Measurements from ENCODE around the gene OPA3. TPM values are rescaled to one million over a fixed set of nuclear protein-coding genes. Genes with fewer than 3 reads are reported as not detected.

Gene OPA3
- polyA plus RNA-seq, 3 donors, result 4.4 to 6.9 (median 5.6) TPM

GRCh38 chr19:45492137-45492626 lies 92.4 kb downstream of the OPA3 start:
- H3K9me3 Mint-ChIP-seq, result peaks cover 0 to 4% (median 2%) of the 10 kb centered on the region in 7 donors
- Histone ChIP-seq H3K9me3 (replicated peaks in 1 of 2; ENCODE audit: control insufficient read depth in 1 of 2, insufficient read depth in 1 of 2, low read length in 2 of 2) (peaks cover 0 to 8% of the 10 kb centered on the region in 2 donors), H3K27me3 (ENCODE audit: control insufficient read depth in 2 of 2, insufficient read depth in 2 of 2, low read length in 2 of 2) (peaks cover 12 to 23% of the 10 kb centered on the region in 2 donors), H3K4me3 (replicated peaks in 1 of 3; ENCODE audit: low read depth in 2 of 3, low read length in 3 of 3) (no peak overlapping the region), H3K4me2 (replicated peaks; ENCODE audit: extremely low read depth, low read length, poor library complexity, severe bottlenecking) (no peak overlapping the region), H3K4me1 (ENCODE audit: control insufficient read depth in 1 of 2, insufficient read depth in 2 of 2, low read length in 2 of 2) (peaks cover 22 to 29% of the 10 kb centered on the region in 2 donors), H4K20me1 (ENCODE audit: insufficient read depth, low read length) (peaks cover 10% of the 10 kb centered on the region), H2AFZ (ENCODE audit: insufficient read depth, low read depth, low read length, poor library complexity, severe bottlenecking) (no peak overlapping the region), H3K36me3 (replicated peaks in 1 of 2; ENCODE audit: control insufficient read depth in 1 of 2, insufficient read depth in 2 of 2, low read length in 2 of 2) (no peaks in the 10 kb centered on the region), H3K9ac (ENCODE audit: insufficient read depth, low read length, poor library complexity, severe bottlenecking) (no peak overlapping the region), H3K79me2 (ENCODE audit: insufficient read depth, low read length) (no peaks in the 10 kb centered on the region), H3K27ac (ENCODE audit: low read depth in 1 of 2, low read length in 2 of 2) (no peak overlapping the region)
- intact Hi-C loops (cut with micrococcal nuclease), result loop anchor here (5.0 to 10.0 kb wide), 3 partner anchors 35 to 193 kb away; no protein-coding TSS in a partner anchor
- peaks cover 25 to 44% (median 34%) of the 10 kb centered on the region in 3 donors for H3K27me3 Mint-ChIP-seq (ENCODE audit: low read depth in 3 of 3)
- WGBS (ENCODE audit: insufficient coverage), result 71% methylated on average over 1 of the region's 5 CpGs
- peak overlapping the region in 1 of 2 donors; percentile 67 for H3K4me3 Mint-ChIP-seq
- H3K4me1 Mint-ChIP-seq, result peaks cover 28% of the 10 kb centered on the region
- no peak for TF ChIP-seq CTCF (IDR thresholded peaks at IDR 0.05)
- DNase-seq, result no peak
- peak overlapping the region in 1 of 7 donors; percentile 64 for H3K27ac Mint-ChIP-seq
- H3K36me3 Mint-ChIP-seq, result peaks cover 4 to 8% of the 10 kb centered on the region in 2 donors

- intact Hi-C loops (cut with micrococcal nuclease), result no loop called here
- peaks cover 18 to 29% of the 10 kb centered on the region in 2 donors for H3K4me1 ChIP-seq (ENCODE audit: control insufficient read depth in 1 of 2, insufficient read depth in 2 of 2, low read length in 2 of 2)
- no peak for DNase-seq
- peaks cover 0 to 2% of the 10 kb centered on the region in 2 donors for H3K36me3 Mint-ChIP-seq
- no peak overlapping the region for H3K9ac ChIP-seq (ENCODE audit: insufficient read depth, low read length, poor library complexity, severe bottlenecking)
- no peak overlapping the region for H3K27ac Mint-ChIP-seq
- no peaks in the 10 kb centered on the region for H3K36me3 ChIP-seq (replicated peaks in 1 of 2; ENCODE audit: control insufficient read depth in 1 of 2, insufficient read depth in 2 of 2, low read length in 2 of 2)
- peaks cover 0 to 4% of the 10 kb centered on the region in 2 donors for H3K27me3 ChIP-seq (ENCODE audit: control insufficient read depth in 2 of 2, insufficient read depth in 2 of 2, low read length in 2 of 2)
- no peaks in the 10 kb centered on the region for H3K9me3 ChIP-seq (replicated peaks in 1 of 2; ENCODE audit: control insufficient read depth in 1 of 2, insufficient read depth in 1 of 2, low read length in 2 of 2)
- peaks cover 10 to 19% (median 18%) of the 10 kb centered on the region in 3 donors for H3K27me3 Mint-ChIP-seq (ENCODE audit: low read depth in 3 of 3)
- peaks cover 31% of the 10 kb centered on the region for H3K4me1 Mint-ChIP-seq
- WGBS (ENCODE audit: insufficient coverage), result 98% methylated on average over 13 of the region's 20 CpGs
- TF ChIP-seq CTCF (IDR thresholded peaks at IDR 0.05), result no peak
- no peak overlapping the region for H3K4me2 ChIP-seq (replicated peaks; ENCODE audit: extremely low read depth, low read length, poor library complexity, severe bottlenecking)
- no peak overlapping the region for H3K27ac ChIP-seq (ENCODE audit: low read depth in 1 of 2, low read length in 2 of 2)
- H2AFZ ChIP-seq (ENCODE audit: insufficient read depth, low read depth, low read length, poor library complexity, severe bottlenecking), result no peak overlapping the region
- no peaks in the 10 kb centered on the region for H3K79me2 ChIP-seq (ENCODE audit: insufficient read depth, low read length)
- H3K4me3 ChIP-seq (replicated peaks in 1 of 3; ENCODE audit: low read depth in 2 of 3, low read length in 3 of 3), result no peak overlapping the region
- no peaks in the 10 kb centered on the region for H4K20me1 ChIP-seq (ENCODE audit: insufficient read depth, low read length)
- no peak overlapping the region for H3K4me3 Mint-ChIP-seq
- H3K9me3 Mint-ChIP-seq, result peaks cover 0 to 4% (median 0%) of the 10 kb centered on the region in 7 donors
Measured at GRCh38 chr19:45489216-45489855, 95.3 kb downstream of the OPA3 start.

Measured in CD14-positive monocyte (primary cell).